HG02588 (cell line): ENCODE measurements around the gene COL2A1.
"Not testable (repeated sequence)": the region's sequence is repeated elsewhere in the genome, so short reads cannot be mapped to it uniquely, and the experiment has no call there.

ENCODE experiments used
- ATAC-seq: cut with Tn5 transposase; IDR thresholded peaks from one replicate; pipeline ENCODE4 v1.9.1; 2021; ENCODE audit warnings: mild to moderate bottlenecking, moderate library complexity; ENCODE audit not compliant: unreplicated experiment

Gene COL2A1

DNA sequence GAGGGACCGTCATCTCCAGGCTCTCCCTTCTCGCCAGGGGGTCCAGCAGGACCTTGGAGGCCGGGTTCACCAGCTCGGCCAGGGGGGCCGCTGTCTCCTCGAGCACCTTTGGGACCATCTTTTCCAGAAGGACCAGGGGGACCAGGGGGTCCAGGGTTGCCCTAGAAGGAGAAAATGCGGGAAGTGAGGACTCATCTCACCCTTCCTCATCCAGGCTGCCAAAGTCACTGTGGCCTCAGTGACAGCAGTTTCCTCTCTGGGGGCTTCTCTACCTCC, 25.7 kb downstream of the COL2A1 start:
- no peak for ATAC-seq

GRCh38 chr12:47977772-47978597, 26.3 kb downstream of the COL2A1 start:
- ATAC-seq, result no peak

GRCh38 chr12:47977046-47977771, 27.1 kb downstream of the COL2A1 start:
- ATAC-seq, result no peak

- no peak for ATAC-seq
Observed at GRCh38 chr12:47975816-47976215, 28.5 kb downstream of the COL2A1 start.

GRCh38 chr12:47975036-47975620, 29.1 kb downstream of the COL2A1 start:
- ATAC-seq, result no peak

DNA sequence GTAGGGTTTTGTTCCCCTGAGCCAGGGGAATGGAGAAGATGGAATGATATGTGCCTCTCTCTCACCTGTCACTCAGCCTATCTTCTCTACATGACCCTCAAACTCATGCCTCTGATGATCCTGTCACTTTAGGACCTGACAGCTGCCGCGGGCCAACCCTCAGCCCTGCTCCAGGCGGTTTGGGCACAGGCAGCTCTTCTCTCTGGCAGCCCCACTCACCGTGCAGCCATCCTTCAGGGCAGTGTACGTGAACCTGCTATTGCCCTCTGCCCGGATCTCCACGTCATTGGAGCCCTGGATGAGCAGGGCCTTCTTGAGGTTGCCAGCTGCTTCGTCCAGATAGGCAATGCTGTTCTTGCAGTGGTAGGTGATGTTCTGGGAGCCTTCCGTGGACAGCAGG, 30.4 kb downstream of the COL2A1 start:
- no peak for ATAC-seq

- no peak for ATAC-seq
Observed at GRCh38 chr12:47972895-47973294, 31.4 kb downstream of the COL2A1 start.

DNA sequence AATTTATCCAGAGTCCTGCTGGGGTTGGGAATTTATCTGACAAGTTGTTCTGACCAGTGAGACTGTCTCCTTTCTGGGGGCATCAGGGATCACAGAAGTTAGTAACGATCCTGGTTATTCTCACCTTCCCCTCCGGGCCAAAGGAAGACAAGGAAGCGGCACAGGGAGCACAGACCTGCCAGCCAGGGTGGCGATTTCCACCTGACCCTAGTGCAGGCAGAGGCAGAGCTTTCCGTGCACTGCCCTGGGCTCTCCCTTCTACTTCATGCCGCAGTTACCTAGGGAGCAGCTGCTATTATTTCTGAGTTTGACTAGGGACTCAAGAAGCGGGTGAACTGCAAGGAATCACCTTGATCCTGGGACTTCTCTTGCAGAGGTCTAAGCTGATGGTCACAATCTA, 33.4 kb downstream of the COL2A1 start:
- no peak for ATAC-seq

DNA sequence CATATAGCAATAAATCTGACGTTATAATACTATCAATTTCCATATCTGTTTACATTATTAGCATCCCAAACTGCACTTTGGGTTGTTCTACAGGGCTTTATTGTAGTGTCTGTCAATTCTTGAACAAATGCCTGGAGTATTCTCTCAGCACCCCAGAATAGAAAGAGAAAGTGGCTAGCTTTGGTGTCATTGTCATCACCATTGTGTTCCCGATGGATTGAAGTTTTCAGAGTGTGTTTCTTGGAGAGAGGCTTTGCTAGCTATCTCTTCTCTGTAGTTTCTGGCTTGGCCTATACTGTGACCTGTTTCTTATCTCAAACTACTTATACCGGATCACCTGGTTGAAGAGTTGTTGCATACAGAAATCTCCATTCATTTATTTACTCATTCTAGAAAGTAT, 34.4 kb downstream of the COL2A1 start:
- ATAC-seq, result no peak

- ATAC-seq, result no peak
Observed at GRCh38 chr12:47967461-47968321, 36.6 kb downstream of the COL2A1 start.

DNA sequence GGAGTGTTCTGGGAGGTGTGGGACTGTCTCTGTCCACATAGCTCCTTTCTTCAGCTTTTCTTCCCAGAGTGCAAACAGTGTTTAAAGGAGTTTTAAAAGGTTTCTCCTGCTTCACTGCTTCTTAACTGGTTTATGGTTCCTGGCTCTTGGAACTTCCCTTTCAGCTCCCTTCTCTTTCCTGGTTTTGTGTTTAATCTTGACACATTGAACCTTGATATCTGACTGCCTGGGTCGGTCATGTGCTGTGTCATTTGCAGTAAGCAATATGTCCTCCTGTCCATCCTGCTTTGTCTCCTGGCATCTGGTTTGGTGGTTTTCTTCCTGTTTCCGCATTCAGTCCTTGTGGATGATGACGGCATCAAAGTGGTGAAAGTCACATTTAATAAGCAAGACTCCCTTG, 38.7 kb downstream of the COL2A1 start:
- no peak for ATAC-seq

DNA sequence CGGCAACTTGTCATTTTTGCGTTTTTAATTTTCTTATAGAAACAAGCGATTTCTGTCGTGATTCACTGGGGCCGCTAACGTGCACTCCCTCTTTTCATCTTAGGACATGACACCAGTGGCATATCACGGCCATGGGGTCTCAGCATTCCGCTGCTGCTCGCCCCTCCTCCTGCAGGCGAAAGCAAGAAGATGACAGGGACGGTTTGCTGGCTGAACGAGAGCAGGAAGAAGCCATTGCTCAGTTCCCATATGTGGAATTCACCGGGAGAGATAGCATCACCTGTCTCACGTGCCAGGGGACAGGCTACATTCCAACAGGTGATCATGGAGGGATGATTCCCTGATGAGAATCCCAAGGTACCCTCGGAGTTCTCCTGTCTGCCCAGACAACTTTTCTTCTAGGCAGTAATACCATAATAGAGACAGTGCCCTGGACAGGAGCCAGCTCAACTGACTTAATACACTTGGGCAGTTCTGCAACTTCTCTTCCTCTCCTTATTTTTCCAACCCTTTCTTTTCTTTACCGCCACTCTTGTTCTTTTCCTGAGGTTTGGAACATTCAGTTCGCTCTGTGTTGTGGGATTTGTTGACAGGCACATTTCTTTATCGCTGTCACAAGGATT, 40.1 kb downstream of the COL2A1 start:
- ATAC-seq, result no peak

DNA sequence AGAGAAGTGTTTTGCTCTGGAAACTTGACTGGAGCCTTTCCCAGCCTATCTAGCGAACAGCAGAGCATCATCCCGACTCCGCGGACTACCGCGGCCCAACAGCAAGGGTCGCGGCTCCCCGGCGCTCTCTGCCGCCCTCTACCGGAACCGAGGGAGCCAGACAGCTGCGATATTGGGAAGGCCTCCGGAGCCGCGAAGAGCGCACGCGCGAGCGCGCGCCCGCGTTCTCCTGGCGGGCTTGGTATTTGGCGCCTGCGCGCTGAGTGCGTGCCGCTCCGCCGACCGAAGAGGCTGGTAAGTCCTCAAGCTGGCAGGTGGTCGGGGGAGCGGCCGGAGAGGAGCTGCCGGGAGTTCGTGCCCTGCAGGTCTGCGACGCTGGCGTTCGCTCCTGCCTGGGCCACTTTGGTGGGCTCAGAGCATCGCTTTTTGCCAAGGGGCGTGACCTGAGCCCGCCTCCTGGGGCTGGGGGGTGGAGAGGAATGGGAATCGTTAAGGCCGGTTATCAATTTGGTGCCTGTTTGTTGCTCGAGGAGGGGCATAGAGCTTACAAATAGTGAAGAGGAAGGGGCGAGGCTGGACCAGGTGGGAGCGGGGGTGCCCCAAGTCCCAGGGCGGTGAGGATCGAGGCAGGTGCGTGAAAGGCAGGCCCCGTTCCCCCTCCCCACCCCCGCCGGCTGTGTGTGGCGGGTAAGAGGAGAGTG, 40.8 kb downstream of the COL2A1 start, which contains the start of gene TMEM106C:
TSS of gene TMEM106C (plus strand) at position 257 of the 701 bp plus-strand sequence. CDS start 641 bp downstream, outside the sequence.
- peak; percentile 84 for ATAC-seq

DNA sequence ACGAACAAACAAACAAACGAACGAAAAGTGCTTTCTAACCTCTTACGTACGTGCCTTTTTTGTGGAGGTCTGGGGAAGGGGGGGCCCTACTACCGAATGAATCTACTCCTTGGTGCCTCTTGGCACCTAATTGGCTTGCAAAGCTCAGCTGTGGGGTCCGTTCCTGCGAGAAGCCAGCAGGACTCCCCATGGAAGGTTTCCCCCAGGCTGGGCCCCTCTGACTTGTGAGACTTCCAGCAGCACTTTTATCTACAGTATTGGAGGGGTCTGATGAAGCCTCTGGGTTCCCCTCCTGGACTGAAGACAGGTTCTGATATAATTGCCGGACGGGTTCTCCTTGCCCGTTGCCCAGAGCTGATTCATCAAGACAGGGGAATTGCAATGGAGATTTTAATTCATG, 42.1 kb downstream of the COL2A1 start:
- no peak for ATAC-seq

- ATAC-seq, result not testable (repeated sequence)
Observed at GRCh38 chr12:47957671-47958070, 46.6 kb downstream of the COL2A1 start.

- ATAC-seq, result no peak
Observed at GRCh38 chr12:47955059-47955458, 49.2 kb downstream of the COL2A1 start.

GRCh38 chr12:47954467-47955045, 49.7 kb downstream of the COL2A1 start:
- no peak for ATAC-seq

GRCh38 chr12:47954058-47954457, 50.2 kb downstream of the COL2A1 start:
- ATAC-seq, result no peak

DNA sequence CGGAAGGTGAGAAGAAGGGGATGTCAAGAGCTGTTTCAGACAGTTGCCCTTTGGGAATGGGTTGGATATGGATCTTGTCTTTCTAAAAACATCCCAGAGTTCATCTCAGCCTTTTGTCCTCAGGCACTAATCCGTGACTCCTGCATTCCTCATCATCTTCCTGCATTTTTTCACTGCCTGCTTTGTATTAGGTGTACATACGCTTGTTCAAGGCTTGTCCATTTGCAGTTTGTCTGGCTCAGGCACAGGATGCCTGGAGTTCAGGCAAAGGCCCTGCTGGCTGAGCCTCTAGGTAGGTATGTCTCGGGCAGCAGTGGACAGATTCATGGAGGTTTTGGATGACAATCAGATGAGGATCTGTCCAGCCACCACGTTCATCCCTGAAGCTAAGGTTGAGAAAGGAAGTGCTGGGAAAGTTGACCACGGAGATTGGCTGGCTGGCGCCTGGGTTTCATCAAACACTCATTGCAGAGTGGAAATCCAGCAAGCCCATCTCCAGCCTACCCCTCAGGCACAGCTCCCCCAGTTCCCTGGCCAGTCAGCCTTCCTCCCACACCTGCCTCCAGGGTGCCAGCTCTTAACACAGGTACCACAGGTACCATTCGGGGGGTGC, 53.3 kb downstream of the COL2A1 start:
- no peak for ATAC-seq
